B cell (primary cell): ENCODE measurements around the gene IL17B.

Source experiments
- CTCF ChIP-seq: fragments of 200-600 bp; IDR thresholded peaks from one replicate; pipeline ENCODE4 v1.8.0; 2022; ENCODE audit warnings: antibody characterized with exemption, mild to moderate bottlenecking
- EZH2 ChIP-seq: IDR thresholded peaks from 2 replicates; pipeline ENCODE4 v1.6.1; 2012; ENCODE audit warnings: borderline replicate concordance, low read depth, mild to moderate bottlenecking, moderate library complexity, low read length; ENCODE audit not compliant: insufficient read depth, poor library complexity, severe bottlenecking

- TF ChIP-seq EZH2 (no peak), CTCF (no peak)
Observed at GRCh38 chr5:149340920-149341319, 38.2 kb downstream of the IL17B start.
